ENCODE measurements around the gene TMEM51. TPM values are rescaled to one million over a fixed set of nuclear protein-coding genes. Genes with fewer than 3 reads are reported as not detected.
A peak's percentile ranks its signal among the peaks of the same experiment; 100 is the strongest.

Gene TMEM51
- total RNA-seq, result 10 to 100 TPM in 3 of 7 donors, 1 to 10 TPM in 4; 6.0 to 13.8 (median 8.4) TPM
- polyA plus RNA-seq, result 1 to 10 TPM; 3.5 to 5.3 (median 3.9) TPM
- long read RNA-seq, donor 1, transcript TMEM51-203 (3 exons, 1,842 nt), result major isoform, 9 of 14 reads
- long read RNA-seq, donor 1, transcript TMEM51-201 (4 exons, 1,931 nt), result minor isoform, 5 of 14 reads
- long read RNA-seq, donor 1, partial matches to known transcripts, result 0 of 14 reads
- long read RNA-seq, donor 1, other reads (novel, unspliced or antisense), result 0 of 14 reads
- long read RNA-seq, donor 2, transcript TMEM51-203 (3 exons, 1,842 nt), result major isoform, 5 of 7 reads
- long read RNA-seq, donor 2, partial matches to known transcripts, result 0 of 7 reads
- long read RNA-seq, donor 2, other reads (novel, unspliced or antisense), result 0 of 7 reads

GRCh38 chr1:15153184-15153841 lies at the start of gene TMEM51:
TSS of gene TMEM51 (plus strand) at chr1:15153747. CDS start at chr1:15215088, 61,341 bp downstream.
- no peaks in the 10 kb centered on the region for H3K9me3 ChIP-seq
- H3K27me3 ChIP-seq (replicated peaks in 1 of 7), result peaks cover 0 to 50% (median 23%) of the 10 kb centered on the region in 7 donors
- WGBS, 5 donors, result 0 to 4% (median 2%) methylated on average over 32 to 56 of the region's 56 CpGs
- H3K36me3 ChIP-seq, result no peaks in the 10 kb centered on the region
- H3K27ac ChIP-seq, result peak within 1 kb of the TSS; percentile 60 to 83 (median 76)
- DNase-seq, result no peak
- no peak for TF ChIP-seq CTCF (IDR thresholded peaks at IDR 0.05 in 8 of 11, conservative IDR thresholded peaks at IDR 0.05 in 3 of 11)
- peak in 2 of 3 donors; percentile 63 to 73 for TF ChIP-seq POLR2AphosphoS5 (IDR thresholded peaks at IDR 0.05)
- intact Hi-C loops (cut with DNase I; ENCODE audit: low total_unique reads), result loop anchor here (10.0 kb wide), 1 partner anchor 111 kb away; no protein-coding TSS in a partner anchor
- H3K4me1 ChIP-seq, result peaks cover 5 to 71% (median 47%) of the 10 kb centered on the region in 6 donors
- peak within 1 kb of the TSS; percentile 50 to 77 (median 66) for H3K4me3 ChIP-seq

GRCh38 chr1:15103906-15104305 lies 49.6 kb upstream of the TMEM51 start:
- Histone ChIP-seq H3K4me1 (peaks cover 0 to 20% (median 8%) of the 10 kb centered on the region in 6 donors), H3K9me3 (peaks cover 0 to 12% (median 9%) of the 10 kb centered on the region in 8 donors), H3K4me3 (no peak overlapping the region), H3K36me3 (peaks cover 0 to 31% (median 6%) of the 10 kb centered on the region in 6 donors), H3K27ac (no peak overlapping the region), H3K27me3 (replicated peaks in 1 of 7) (peaks cover 0 to 35% (median 0%) of the 10 kb centered on the region in 7 donors)
- TF ChIP-seq POLR2A (IDR thresholded peaks at IDR 0.05) (no peak), POLR2AphosphoS5 (IDR thresholded peaks at IDR 0.05) (no peak), CTCF (IDR thresholded peaks at IDR 0.05 in 8 of 11, conservative IDR thresholded peaks at IDR 0.05 in 3 of 11) (no peak)
- DNase-seq, result no peak
- 73 to 97% (median 90%) methylated on average over 7 to 10 of the region's 10 CpGs for WGBS, 5 donors
- intact Hi-C loops (cut with DNase I; ENCODE audit: low total_unique reads), result no loop called here

DNA sequence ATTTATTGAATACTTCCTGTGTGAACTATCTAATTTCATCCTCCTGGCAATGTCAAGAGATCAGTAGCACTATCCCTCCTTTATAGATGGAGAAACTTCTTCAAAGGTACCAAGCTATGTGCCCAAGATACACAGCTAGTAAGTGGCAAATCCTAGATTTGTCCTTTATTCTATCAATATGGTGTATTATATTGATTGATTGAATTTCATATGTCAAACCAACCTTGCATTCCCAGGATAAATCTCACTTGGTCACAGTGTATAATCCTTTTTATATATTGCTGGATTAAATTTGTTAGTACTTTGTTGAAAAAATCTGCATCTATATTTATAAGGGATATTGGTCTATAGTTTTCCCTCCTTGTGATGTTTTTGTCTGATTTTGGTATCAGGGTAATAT lies 48.8 kb upstream of the TMEM51 start:
- TF ChIP-seq POLR2AphosphoS5 (IDR thresholded peaks at IDR 0.05) (no peak), POLR2A (IDR thresholded peaks at IDR 0.05) (no peak), CTCF (IDR thresholded peaks at IDR 0.05 in 8 of 11, conservative IDR thresholded peaks at IDR 0.05 in 3 of 11) (no peak)
- intact Hi-C loops (cut with DNase I; ENCODE audit: low total_unique reads), result no loop called here
- Histone ChIP-seq H3K27me3 (replicated peaks in 1 of 7) (peaks cover 0 to 29% (median 0%) of the 10 kb centered on the region in 7 donors), H3K27ac (no peak overlapping the region), H3K4me1 (peaks cover 0 to 11% (median 8%) of the 10 kb centered on the region in 6 donors), H3K9me3 (peaks cover 0 to 12% (median 9%) of the 10 kb centered on the region in 8 donors), H3K4me3 (no peak overlapping the region), H3K36me3 (peaks cover 0 to 31% (median 6%) of the 10 kb centered on the region in 6 donors)
- DNase-seq, result no peak

- intact Hi-C loops (cut with DNase I; ENCODE audit: low total_unique reads), result no loop called here
- no peaks in the 10 kb centered on the region for H3K4me1 ChIP-seq
- H3K4me3 ChIP-seq, result no peak overlapping the region
- DNase-seq, result no peak
- peaks cover 0 to 11% (median 0%) of the 10 kb centered on the region in 7 donors for H3K27me3 ChIP-seq (replicated peaks in 1 of 7)
- H3K9me3 ChIP-seq, result peaks cover 0 to 12% (median 9%) of the 10 kb centered on the region in 8 donors
- TF ChIP-seq CTCF (IDR thresholded peaks at IDR 0.05 in 8 of 11, conservative IDR thresholded peaks at IDR 0.05 in 3 of 11), result no peak
- TF ChIP-seq POLR2A (IDR thresholded peaks at IDR 0.05), result no peak
- TF ChIP-seq POLR2AphosphoS5 (IDR thresholded peaks at IDR 0.05), result no peak
- H3K36me3 ChIP-seq, result peaks cover 0 to 30% (median 6%) of the 10 kb centered on the region in 6 donors
- H3K27ac ChIP-seq, result no peak overlapping the region
- WGBS, 5 donors, result 24 to 31% (median 27%) methylated on average over 7 of the region's 7 CpGs
Observed at GRCh38 chr1:15106608-15107007, 46.9 kb upstream of the TMEM51 start.

Data from spleen (tissue), 13 donors.